ENCODE data around the gene VPS54.

The VPS54 gene

DNA sequence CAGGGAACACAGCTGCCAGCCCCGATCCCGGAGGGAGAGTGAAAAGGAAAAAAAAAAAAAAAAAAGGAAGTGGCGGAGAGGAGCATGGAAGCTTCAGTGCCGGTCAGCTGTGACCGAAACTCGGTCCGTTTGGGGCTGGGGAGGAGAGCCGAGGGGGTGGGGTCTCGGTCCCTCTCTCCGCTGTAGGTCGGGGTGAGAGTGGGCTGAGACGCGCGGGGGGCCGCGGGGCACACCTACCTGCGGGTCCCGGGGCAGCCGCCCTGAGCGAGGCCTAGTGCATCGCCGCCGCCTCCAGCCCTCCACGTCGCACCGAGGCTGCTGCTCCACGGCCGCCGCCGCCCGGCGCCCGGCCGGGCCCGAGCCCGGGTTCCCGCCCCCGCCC is 536 bp downstream of the VPS54 start:
- TF ChIP-seq, protein P1, sequence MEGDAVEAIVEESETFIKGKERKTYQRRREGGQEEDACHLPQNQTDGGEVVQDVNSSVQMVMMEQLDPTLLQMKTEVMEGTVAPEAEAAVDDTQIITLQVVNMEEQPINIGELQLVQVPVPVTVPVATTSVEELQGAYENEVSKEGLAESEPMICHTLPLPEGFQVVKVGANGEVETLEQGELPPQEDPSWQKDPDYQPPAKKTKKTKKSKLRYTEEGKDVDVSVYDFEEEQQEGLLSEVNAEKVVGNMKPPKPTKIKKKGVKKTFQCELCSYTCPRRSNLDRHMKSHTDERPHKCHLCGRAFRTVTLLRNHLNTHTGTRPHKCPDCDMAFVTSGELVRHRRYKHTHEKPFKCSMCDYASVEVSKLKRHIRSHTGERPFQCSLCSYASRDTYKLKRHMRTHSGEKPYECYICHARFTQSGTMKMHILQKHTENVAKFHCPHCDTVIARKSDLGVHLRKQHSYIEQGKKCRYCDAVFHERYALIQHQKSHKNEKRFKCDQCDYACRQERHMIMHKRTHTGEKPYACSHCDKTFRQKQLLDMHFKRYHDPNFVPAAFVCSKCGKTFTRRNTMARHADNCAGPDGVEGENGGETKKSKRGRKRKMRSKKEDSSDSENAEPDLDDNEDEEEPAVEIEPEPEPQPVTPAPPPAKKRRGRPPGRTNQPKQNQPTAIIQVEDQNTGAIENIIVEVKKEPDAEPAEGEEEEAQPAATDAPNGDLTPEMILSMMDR (IDR thresholded peaks at IDR 0.05) = no peak

DNA sequence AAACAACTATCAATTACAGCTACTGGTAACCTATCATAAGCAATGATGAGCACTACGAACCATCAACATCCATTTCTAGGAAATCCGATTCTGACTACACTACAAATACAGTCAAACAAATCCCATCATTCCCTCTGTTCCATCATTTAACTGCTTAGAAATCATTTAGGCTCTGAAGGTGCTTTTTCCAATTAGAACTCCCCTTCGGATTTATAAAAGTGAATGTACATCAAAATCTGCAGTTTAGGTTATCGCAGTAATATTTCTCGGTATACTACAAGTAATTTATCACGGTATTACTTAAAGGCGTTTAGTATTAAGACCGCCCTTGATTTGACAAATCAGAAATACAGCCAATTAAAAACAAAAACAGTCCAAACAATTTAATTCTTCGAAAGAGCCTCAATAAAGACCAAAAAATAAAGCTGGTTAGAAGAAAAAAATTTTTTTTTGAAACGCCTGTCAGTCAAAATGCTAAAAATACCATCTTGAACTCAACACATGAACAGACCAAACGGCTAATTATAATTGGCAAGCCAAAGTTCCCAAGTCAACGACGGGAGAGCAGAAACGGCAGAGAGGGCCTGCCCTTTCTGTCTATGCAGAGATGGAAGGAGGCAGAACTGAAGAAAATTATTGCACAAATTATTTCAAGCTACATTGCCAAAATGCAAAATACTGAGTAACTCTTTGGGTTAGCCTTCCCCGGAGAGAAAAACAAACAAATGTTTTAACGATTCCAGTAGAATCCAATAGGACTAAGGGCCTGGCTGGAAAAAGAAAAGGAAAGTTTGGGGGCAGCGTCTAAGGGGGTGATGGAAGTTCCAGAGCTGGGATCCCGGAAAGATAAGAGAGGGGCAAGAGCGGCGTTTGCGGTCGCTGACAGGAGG is 1.2 kb downstream of the VPS54 start:
- TF ChIP-seq, protein P1 (IDR thresholded peaks at IDR 0.05) = no peak

DNA sequence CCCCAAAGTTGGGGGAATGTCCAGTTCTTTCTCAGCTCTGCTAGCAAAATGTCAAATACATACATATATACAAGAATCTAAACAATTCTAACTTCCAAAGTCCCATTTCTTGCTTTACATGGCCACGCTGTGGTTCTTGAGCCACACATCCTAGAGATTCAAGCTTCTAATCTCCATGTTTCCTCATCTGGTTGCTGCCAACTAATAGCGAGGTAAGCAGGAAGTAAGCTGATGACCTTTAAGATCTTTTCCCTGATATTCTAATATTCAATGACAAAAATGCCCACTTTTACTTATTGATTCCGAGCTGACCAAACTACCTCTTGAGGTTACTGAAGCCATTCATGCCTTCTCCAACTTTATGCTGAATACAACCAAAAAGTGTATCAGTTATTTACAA is 3.3 kb downstream of the VPS54 start:
- TF ChIP-seq, protein P1 (IDR thresholded peaks at IDR 0.05) = no peak

DNA sequence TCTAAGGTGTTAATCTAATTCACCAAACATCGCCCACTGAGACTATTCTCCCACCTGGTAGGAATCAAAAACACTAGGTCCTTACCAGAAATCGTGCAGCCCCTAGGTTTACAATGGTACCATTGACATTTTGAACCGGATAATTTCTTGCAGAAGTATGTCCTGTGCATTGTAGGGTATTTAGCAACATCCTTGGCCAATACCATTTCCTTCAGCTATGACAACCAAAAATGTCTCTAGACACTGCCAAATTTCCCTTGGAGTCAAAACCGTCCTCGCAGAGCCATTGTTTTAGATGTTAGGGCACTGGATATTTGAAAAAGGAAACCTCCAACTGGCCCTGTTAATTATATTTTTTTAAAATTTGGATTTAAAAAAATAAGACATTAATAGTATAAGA is 3.8 kb downstream of the VPS54 start:
- TF ChIP-seq, protein P1 (IDR thresholded peaks at IDR 0.05) = no peak

DNA sequence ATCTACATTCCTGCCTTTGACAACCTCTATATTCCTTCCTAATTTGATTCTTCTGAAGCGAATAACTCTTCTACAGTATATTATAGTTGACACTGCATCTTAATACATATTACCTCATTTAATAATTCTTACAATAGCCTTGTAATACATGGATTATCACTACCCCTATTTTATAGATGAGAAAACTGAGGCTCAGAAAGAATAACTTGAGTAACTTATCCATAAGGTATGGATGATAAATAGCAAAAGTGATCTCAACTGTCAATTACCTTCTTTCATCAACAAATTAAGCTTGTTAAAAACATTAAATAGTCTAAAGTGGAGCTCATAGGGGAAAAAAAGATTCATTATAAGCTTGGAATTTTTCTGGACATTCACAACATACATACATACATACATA is 4.6 kb downstream of the VPS54 start:
- TF ChIP-seq, protein P1 (IDR thresholded peaks at IDR 0.05) = no peak

DNA sequence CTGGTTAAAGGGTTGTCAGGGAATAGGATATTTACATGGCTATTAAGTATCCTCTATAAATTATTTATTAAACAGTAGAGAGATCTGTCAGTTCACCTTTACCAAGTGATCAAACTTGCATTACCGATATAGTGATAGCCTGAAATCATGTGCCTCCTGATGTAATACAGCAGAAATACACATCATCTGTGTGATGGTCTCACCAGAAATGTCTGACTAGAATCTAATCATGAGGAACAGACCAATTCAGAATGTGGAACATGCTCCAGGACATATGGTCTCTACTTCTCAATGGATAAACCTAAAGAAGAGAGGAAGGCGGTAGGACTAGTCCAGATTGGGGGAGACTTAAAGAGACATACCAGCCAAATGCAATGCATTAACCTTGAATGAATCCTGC is 6.2 kb downstream of the VPS54 start:
- TF ChIP-seq, protein P1 (IDR thresholded peaks at IDR 0.05) = no peak

DNA sequence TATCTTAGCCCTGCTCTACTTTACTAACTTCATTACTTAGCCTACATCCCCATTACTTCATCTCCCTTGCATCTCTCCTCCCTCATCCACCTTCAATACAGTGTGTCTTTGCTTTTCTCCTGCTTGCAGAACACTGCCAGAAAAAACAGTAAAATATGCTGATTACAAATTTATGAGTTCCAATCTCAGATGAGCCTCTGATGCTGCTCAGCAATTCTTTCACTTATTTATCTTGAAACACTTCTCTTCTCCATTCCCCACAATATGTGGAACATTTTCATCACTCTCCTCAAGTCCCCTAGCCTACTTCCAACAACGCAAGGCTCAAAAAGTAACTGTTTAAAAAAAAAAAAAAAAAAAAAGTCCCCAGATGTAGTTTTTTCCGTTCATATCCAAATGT is 7.1 kb downstream of the VPS54 start:
- TF ChIP-seq, protein P1 (IDR thresholded peaks at IDR 0.05) = no peak

Data from LNCAP (cell line).